GM19438 (cell line): ENCODE data around the gene KIAA1191.
"Not testable (repeated sequence)": the region's sequence is repeated elsewhere in the genome, so short reads cannot be mapped to it uniquely, and the experiment has no call there.

Experiments
- ATAC-seq: cut with Tn5 transposase; IDR thresholded peaks from one replicate; pipeline ENCODE4 v1.9.1; 2021; ENCODE audit warnings: low read depth; ENCODE audit not compliant: unreplicated experiment

Gene KIAA1191, protein sequence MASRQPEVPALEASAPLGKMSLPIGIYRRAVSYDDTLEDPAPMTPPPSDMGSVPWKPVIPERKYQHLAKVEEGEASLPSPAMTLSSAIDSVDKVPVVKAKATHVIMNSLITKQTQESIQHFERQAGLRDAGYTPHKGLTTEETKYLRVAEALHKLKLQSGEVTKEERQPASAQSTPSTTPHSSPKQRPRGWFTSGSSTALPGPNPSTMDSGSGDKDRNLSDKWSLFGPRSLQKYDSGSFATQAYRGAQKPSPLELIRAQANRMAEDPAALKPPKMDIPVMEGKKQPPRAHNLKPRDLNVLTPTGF

DNA sequence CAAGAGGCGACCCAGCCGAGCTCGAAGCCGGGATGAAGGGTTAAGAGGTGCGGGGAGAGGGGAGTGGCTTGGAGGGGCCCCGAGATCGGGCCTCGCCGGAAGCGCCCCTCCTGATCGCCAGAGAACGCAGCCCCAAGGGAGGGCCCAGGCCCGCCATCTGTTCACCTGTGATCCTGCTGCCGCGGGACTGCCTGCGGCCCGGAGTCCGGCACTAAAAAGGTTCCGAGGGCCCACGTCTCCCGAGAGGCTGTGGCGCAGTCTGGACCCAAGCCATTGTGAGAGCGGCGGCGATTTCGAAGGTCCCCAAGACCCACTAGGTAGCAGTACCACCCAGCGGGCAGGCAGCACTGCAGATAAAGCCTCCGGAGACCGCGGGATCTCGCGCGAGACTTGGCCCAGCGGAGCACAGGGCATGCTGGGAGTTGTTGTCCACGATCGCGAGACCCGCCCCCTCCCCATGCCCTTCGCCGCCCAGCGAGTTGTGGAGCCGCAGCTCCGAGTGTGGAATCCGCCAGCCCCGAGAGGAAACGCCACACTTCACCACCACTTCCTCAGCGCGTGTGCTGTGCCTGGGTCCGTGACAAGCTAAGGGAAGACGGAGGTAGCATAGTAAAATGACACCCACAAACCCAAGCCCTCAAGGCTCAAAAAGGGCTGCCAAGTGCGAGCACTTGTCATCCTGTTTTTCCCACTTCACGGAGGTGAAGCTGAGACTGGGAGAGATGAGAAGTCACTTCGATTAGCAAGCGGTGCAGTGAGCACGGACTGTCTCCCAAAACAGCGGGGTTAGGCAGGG is at the start of gene KIAA1191:
Gene KIAA1191 (minus strand): TSS at position 328 of the 796 bp plus-strand sequence. CDS start 2,256 bp downstream, outside the sequence.
- ATAC-seq, result peak; percentile 78

DNA sequence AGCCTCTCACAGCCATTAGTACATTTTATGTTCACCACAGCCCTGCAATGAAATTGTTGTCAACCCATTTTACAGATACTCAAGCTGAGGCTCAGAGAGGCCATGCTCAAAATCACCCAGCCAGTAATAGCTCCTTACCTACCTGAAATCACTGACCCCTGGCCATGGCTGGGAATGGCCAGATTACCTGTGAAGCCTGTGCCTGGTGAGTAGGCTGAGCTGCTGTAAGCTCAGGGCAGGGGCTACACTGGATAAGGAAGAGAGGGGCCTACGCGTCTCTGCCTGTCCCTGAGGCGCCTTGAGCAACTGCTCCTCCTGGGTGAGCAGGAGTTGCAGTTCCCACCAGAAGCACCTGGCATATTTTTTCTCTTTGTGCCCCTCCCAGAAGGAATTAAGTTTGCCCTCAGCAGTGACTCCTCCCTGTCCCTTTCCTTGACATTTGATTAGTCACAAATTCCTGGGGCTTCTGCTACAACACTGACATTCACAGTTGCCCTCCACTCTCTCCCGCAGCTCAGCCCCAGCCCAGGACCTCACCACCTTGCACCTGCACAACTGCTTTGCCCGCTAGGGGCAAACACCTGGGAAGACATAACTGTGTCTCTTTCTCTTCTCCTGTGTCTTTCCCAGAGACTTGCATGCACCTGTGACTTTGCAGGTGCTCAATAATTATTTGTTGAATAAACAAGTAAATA is 49.1 kb upstream of the KIAA1191 start:
- ATAC-seq, result no peak

DNA sequence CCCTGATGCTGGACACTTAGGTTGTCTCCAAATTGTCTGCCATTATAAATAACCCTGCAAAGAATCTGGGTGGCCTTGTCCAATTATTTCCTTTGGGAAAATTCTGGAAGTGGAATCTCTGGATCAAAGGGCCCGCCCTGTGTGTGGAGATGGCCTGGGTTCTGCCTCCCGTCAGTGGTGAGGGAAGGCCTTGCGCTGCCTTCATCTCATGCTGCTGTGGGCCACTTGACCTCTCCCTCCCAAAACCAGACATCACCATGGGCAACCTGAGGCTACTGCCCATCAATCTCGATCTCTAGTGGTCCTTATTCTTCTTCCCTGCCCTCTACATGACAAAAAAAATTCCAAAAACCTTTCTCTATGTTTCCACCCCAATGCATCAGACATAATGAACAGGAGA is 48.2 kb upstream of the KIAA1191 start:
- no peak for ATAC-seq

DNA sequence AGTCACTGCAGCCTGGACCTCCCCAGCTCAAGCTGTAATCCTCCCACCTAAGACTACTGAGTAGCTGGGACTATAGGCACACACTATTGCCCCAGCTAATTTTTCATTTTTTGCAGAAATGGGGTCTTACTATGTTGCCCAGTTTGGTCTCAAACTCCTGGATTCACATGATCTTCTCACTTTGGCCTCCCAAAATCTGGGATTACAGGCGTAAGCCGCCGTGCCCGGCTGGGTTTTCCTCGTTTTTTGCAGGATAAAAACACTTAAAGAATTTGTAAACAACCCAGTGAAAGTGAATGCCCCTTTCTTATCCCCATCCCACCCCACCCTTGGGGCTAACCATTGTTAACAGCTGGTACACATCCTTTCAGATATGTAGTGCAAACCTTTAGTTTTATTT is 47.0 kb upstream of the KIAA1191 start:
- ATAC-seq, result no peak

DNA sequence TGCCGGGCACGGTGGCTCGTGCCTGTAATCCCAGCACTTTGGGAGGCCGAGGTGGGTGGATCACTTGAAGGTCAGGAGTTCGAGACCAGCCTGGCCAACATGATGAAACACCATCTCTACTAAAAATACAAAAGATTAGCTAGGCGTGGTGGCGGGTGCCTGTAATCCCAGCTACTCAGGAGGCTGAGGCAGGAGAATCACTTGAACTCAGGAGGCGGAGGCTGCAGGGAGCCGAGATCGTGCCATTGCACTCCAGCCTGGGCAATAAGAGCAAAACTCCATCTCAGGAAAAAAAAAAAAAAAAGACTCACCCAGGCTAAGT is 46.6 kb upstream of the KIAA1191 start:
- ATAC-seq, result not testable (repeated sequence)

DNA sequence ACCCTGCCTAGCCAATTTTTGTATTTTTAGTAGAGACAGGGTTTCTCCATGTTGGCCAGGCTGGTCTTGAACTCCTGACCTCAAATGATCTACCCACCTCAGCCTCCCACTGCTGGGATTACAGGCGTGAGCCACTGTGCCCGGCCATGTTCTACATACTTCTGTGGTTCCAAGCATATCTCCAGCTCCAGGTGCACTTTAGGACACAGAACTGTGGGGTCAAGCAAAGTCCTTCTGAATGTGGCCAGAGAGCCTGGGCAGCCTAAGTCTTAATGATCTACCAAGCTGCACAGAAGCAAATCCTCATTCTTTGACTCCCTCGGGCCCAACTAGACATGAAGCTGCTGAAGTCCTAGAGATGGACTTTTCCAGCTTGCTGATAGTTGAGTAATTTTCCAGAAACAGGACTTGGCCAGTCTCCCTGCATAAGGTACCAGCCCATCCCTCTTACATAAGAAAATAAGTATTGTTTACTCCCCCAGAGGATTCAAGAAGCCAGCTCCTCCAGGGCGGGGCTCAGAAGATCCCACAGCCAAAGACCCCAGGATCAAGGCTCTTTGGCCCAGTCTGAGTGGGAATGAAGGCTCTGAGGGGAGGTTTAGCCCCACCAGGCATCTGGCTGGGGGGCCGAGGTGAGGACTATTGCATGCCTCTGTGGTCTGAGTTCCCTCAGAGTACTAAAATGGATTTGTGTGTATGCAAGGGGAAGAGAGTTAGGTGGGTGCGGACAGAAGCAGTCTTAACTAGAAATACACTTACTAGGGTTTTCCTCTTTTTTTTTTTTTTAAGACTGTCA is 46.1 kb upstream of the KIAA1191 start:
- ATAC-seq, result no peak

DNA sequence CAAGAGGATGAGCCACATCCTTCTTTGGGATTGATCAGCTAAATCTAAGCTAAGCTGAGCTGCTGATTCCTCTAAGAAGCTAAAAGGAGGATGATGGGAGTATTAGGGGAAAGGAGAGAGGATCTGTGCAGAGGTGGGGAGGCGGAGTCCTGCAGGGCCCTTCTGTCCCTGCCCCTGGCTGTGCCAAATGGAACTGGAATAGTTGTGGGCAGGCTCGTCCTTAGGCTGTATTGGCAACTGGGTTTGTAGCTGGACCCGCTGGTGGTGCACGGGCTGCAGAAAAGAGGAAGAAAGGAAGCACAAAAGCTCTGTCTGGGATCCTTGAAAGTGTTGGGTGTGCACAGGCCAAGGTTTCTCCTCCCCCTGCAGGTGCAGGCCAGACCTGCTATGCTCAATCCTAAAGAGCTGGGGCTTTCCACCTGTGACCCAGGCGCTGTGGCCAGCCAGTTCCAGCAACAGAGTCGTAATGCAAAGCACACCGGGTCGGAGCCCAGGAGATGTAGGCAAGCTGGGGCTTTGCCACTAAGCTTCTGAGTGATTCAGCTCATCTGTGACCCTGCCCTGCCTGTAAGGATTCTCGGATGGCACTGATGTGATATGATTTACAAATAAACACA is 45.0 kb upstream of the KIAA1191 start:
- ATAC-seq, result no peak

DNA sequence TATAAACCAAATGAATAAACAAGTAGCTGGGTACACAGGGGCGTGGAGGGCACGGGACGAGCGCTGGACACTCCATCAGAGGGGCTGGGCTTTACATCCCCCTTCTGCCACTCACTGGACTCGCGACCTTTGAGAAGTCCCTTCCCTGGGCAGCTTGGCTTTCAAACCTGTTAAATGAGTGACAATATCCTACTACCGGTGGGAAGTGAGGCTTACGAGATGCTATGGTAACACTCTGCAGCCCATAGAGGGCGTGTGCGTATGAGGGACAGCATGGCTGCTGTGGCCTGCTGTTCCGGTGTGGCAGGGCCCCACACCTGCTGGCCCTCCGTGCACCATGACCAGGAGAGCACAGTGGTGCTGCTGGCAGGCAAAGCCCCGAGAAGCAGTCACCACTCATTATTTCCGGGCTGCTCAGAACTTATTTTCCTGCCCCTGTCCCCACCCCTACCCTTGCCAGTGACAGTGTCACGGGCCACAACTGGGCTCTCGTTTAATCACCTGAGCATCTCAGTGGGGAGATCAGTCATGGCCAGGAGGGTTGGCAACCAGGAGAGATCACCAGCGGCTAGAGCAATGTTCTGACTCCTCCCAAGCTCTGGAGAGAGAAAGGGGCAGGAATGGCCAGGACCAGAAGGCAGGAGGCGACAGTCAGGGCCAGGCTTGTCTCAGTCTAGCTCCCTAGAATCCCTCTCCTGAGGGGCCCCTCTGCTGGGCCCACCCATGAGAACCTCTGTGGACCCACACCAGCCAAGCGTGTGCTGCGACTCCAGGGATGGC is 44.3 kb upstream of the KIAA1191 start:
- no peak for ATAC-seq

DNA sequence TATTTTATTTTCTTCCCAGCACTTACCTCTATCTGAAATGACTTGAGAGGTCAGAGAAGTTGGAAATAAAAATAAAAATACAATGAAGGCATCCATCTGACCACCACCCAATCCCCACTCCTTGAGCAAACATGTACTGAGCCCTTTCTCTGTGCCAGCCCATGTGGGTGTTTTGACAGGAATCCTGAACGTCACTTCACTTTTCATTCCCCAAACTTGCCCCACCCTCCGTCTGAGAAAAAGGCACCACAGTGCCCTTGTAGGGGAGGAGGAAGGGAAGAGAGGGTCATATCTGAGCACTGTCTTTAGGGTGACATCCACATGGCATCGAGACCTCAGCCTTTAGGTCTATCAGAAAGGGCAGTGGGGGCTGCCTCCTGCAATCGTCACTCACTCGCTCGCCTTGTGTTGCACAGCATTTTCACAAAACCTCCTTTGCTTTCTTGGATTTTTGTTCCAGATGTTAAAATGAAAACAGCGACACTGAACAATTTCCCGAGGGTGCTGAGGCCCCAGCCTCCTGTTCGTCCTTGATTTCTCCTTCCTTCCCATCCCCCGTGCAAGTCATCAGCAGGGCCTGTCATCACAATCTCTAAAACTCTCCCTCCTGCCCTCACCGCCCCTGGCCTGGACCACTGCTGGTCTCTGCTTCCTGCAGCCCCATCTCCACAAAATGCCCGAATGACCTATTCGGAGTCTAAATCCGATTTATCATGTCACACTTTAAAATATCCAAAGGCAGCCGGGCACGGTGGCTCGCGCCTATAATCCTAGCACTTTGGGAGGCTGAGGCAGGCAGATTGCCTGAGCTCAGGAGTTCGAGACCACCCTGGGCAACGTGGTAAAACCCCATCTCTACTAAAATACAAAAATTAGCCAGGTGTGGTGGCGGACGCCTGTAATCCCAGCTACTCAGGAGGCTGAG is 40.0 kb upstream of the KIAA1191 start:
- no peak for ATAC-seq

DNA sequence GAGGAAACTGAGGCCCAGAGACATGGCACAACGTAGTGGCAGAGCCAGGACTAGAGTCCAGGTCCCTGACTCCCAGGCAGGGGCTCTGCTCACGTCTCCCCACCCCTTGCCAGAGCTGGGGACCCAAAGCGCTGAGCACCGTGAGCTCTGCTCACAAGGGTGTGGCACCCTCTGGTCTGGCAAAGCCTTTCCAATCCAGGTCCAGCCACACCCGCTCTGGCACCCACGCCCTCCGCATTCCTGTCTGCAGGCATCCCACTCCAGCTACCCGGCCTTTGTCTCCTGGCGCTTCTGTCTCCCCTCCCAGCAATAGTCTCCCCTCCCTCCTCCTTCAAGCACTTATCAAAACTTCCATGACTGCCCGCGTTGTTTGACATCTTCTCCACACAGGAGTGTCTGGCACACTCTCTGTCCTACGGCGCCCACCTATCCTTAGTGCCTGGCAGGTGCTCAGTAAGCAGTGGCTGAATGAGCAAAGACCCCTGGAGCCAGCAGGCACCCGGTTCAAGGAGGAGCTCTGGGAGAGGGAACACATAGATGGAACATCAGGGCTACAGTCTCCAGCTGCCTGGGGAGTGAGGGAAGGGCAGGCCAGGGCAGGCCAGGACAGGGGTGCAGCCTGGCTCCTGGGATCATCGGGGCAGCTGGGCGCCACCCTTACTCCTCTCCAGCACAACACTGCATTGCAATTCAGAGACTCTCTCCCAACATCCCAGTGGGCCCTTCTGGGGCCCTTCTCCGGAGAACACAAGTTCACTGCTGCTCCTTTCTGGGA is 39.0 kb upstream of the KIAA1191 start:
- no peak for ATAC-seq

DNA sequence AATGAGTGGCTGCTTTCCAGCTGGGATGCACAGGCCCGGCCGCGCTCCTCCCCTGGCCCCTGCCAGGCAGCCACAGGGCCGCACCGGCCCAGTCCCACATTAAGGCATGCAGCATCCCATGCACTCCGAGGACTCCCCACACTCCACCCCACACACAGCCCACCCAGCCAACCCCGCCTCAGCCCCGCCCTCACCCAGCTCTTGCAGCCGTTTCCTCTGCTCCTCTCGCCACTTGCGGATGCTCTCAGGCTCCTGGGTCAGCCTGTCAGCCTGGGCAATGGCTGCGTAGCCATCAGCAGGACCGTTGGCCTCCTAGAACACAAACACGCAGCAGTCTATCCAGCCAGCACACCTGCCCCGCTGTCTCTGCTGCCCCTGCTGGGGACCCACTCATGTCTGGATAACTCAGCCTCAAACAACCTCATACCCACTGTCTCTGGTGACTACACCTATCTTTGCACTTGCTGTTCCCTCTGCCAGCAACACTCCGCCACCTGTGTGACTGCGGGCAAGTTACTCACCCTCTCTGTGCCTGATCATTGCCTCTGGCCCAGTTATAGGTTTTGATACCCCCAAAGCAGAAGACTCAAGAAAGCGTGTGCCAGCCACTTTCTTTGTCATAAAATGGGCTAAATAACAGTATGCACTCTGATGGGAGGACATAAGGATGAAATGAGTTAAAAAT is 36.3 kb upstream of the KIAA1191 start:
- no peak for ATAC-seq

DNA sequence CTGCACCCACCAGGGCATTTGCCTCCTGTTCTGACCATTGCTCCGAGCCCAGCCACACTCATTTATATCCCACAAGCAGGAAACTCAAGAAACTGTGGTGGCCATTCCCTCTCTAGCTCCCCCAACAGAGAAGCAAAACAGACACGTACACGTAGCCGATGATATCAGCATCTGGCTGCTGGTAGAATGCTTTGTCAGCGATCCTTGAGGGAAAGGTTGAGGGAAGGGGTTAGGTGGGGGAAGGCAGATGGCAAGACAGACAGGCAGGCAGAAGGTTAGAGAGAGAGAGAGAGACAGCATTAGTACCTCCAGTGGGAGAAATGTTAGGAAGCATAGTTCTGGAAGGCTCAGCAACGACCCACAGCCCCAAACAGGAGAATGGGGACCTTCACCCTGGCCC is 34.8 kb upstream of the KIAA1191 start:
- no peak for ATAC-seq

DNA sequence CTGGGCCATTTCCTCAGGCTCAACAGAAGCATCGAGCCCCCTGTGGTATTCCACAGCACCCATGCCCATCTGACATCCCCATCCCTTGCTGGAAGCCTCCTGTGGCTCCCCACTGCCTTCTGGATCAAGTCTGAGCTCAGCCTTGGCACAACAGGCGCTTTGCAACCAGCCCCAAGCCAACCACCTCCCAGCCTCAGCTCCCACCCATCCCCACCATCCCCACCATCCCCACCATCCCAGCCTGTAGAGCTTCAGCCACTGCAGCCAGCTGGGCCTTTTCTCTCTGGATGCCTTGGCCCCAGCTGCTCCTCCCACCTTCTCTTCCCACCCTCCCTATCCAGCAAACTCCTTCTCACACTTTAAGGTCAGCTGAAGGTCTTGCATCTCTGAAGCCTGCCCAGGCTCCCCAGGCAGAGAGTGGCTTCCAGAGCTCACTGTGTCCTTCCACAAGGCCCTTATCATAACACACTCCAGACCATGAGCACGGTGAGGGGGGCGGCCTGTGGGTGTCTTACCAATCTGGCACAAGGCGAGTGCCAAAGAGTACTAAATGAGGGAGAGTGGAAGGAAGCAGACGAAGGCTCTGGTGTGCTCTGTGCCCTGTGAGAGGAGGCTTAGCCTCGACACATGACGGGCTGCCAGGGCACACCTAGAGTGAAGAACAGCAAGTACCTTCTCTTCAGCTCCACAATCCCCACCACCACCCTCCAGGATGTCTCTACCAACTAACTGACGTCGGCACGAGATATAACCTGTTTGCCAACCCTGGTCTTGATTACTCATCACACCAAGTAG is 33.5 kb upstream of the KIAA1191 start:
- no peak for ATAC-seq

DNA sequence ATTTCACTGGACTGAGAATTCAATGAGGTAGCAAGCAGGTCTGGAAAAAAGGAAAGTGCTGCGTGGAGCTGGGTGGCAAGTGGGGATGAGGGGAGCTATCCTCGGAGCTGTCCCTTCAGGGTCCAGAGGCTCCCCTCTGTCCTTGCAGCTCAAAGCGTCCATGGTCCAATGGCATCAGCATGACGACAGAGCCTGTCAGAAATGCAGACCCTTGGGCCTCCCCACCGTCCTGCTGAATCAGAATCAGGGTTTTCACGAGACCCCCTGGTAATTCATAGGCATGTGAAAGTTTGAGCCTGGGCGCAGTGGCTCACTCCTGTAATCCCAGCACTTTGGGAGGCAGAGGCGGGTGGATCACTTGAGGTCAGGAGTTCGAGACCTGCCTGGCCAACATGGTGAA is 32.5 kb upstream of the KIAA1191 start:
- ATAC-seq, result no peak

DNA sequence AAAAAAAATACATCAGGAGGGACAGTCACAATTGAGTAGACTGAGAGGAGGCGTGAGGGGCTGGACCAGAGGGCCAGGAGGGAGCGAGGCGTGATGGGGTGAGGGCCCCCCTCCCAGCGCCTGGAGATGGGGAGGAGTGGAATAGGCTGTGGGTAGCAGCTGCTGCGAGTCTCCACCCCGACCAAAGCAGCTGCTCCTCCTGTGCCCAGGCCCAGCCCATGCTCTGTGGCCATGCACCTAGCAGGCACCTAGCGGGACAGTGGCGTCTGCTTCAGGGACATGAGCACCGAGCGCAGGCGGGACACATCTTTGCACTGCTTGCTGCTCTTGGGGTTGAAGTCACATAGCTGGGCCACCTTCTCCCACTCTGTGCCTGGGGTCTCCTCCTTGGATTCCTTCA is 31.0 kb upstream of the KIAA1191 start:
- no peak for ATAC-seq

DNA sequence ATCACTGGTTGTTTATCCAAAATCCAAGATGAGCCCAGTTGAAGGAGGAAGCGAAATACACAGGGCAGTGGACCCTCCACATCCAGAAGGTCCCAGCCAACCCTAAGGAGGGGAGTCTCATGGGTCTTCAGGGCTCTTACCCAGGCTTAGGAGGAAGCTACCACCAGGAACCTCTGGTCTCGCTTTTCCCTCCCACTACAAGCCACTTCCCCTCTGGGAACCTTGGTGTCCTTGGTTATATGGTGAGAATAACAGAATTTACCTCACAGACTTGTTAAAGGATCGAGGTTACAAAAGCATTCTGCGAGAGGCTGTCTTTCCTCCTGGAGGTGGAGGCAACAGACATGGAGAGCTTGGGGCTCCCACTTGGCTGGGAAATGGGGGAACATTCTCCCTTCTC is 30.4 kb upstream of the KIAA1191 start:
- ATAC-seq, result no peak
